Measurements from ENCODE around the gene TMED8.
A peak's percentile ranks its signal among the peaks of the same experiment; 100 is the strongest.

TMED8 gene

DNA sequence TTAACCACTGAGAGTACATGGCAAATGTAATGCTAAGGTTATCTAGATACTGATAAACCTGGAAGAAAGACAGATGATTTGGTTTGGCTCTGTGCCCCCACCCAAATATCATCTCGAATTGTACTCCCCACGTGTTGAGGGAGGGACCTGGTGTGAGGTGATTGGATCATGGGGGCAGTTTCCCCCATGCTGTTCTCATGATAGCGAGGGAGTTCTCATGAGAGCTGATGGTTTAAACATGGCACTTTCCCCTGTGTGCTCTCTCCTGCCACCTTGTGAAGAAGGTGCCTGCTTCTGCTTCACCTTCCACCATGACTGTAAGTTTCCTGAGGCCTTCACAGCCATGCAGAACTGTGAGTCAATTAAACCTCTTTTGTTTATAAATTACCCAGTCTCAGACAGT lies 32.2 kb upstream of the TMED8 start:
- TF ChIP-seq, protein P1, sequence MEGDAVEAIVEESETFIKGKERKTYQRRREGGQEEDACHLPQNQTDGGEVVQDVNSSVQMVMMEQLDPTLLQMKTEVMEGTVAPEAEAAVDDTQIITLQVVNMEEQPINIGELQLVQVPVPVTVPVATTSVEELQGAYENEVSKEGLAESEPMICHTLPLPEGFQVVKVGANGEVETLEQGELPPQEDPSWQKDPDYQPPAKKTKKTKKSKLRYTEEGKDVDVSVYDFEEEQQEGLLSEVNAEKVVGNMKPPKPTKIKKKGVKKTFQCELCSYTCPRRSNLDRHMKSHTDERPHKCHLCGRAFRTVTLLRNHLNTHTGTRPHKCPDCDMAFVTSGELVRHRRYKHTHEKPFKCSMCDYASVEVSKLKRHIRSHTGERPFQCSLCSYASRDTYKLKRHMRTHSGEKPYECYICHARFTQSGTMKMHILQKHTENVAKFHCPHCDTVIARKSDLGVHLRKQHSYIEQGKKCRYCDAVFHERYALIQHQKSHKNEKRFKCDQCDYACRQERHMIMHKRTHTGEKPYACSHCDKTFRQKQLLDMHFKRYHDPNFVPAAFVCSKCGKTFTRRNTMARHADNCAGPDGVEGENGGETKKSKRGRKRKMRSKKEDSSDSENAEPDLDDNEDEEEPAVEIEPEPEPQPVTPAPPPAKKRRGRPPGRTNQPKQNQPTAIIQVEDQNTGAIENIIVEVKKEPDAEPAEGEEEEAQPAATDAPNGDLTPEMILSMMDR (conservative IDR thresholded peaks at IDR 0.05) = peak; percentile 41
- TF ChIP-seq ZFX (IDR thresholded peaks at IDR 0.05) = no peak
- no peak overlapping the region for H3K27ac ChIP-seq

DNA sequence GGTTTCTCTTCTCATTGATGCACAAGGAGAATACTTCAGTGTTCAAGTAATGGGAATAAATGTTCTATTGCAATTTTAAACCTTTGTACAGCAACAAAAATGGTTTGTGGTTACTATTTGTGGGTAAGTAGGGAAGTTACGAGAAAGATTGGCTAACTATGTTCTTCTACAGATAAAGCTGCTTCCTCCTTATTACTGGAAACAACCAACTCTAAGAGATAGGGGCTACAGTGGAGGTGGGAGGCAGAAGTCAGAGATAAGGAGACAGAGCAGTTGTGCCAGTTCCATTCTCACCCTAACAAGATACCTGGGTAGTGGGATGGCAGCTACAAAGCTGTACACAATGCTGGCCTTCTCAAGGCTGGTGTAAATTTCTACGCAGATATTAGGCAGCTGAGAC lies 30.3 kb upstream of the TMED8 start:
- H3K27ac ChIP-seq = no peak overlapping the region
- TF ChIP-seq, protein P1 (conservative IDR thresholded peaks at IDR 0.05) = no peak
- no peak for TF ChIP-seq ZFX (IDR thresholded peaks at IDR 0.05)

GRCh38 chr14:77406718-77407117 lies 29.8 kb upstream of the TMED8 start:
- no peak overlapping the region for H3K27ac ChIP-seq
- TF ChIP-seq ZFX (IDR thresholded peaks at IDR 0.05) = no peak
- TF ChIP-seq, protein P1 (conservative IDR thresholded peaks at IDR 0.05) = no peak

- H3K27ac ChIP-seq = no peak overlapping the region
- TF ChIP-seq, protein P1 (conservative IDR thresholded peaks at IDR 0.05) = no peak
- no peak for TF ChIP-seq ZFX (IDR thresholded peaks at IDR 0.05)
These were observed 29.2 kb upstream of the TMED8 start for GRCh38 chr14:77406086-77406485.

- TF ChIP-seq, protein P1 (conservative IDR thresholded peaks at IDR 0.05) = no peak
- no peak for TF ChIP-seq ZFX (IDR thresholded peaks at IDR 0.05)
- no peak overlapping the region for H3K27ac ChIP-seq
These were observed 26.9 kb upstream of the TMED8 start for GRCh38 chr14:77403768-77404167.

DNA sequence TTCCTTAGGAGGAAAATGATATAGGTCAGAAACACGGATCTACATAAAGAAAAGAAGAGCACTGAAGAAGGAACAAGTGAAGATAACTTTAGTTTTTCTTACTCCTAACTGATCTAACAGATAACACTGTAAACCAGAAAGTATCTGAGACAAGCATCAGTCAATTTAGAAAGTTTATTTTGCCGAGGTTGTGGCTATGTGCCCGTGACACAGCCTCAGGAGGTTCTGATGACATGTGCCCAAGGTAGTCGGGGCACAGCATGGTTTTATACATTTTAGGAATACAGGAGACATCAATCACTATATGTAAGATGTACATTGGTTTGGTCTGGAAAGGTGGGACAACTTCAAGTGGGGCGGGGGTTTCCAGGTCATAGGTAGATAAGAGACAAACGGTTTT lies 23.3 kb upstream of the TMED8 start:
- no peak overlapping the region for H3K27ac ChIP-seq
- TF ChIP-seq, protein P1 (conservative IDR thresholded peaks at IDR 0.05) = no peak
- no peak for TF ChIP-seq ZFX (IDR thresholded peaks at IDR 0.05)

GRCh38 chr14:77390188-77390587 lies 13.3 kb upstream of the TMED8 start:
- no peak overlapping the region for H3K27ac ChIP-seq

More at GRCh38 chr14:77390188-77390587, 13.3 kb upstream of the TMED8 start:
- TF ChIP-seq ZFX (IDR thresholded peaks at IDR 0.05) = no peak
- TF ChIP-seq, protein P1 (conservative IDR thresholded peaks at IDR 0.05) = no peak
